ENCODE measurements around the gene SLC34A1. TPM values are rescaled to one million over a fixed set of nuclear protein-coding genes. Genes with fewer than 3 reads are reported as not detected.
A peak's percentile ranks its signal among the peaks of the same experiment; 100 is the strongest.

The SLC34A1 gene
- not detected in 3 replicates for total RNA-seq
- long read RNA-seq = 0 reads

- peaks cover 8% of the 10 kb centered on the region for H3K27me3 Mint-ChIP-seq (ENCODE audit: low read depth)
Measured at GRCh38 chr5:177384134-177384533, at the start of gene SLC34A1. TSS of gene SLC34A1 (plus strand) at chr5:177384434. CDS start at chr5:177385742, 1,308 bp downstream.

GRCh38 chr5:177334781-177335700 lies 49.2 kb upstream of the SLC34A1 start:
- Mint-ChIP-seq H3K27ac (ENCODE audit: unreplicated experiment) (no peak overlapping the region), H3K4me1 (ENCODE audit: low read depth) (no peaks in the 10 kb centered on the region), H3K9me3 (ENCODE audit: low read depth) (no peaks in the 10 kb centered on the region), H3K4me3 (ENCODE audit: unreplicated experiment) (no peak overlapping the region), H3K36me3 (ENCODE audit: low read depth) (peaks cover 33% of the 10 kb centered on the region), H3K27me3 (ENCODE audit: low read depth) (no peaks in the 10 kb centered on the region)
- DNase-seq (ENCODE audit: low spot score) = no peak
- TF ChIP-seq CTCF (IDR thresholded peaks at IDR 0.05) = no peak

More at GRCh38 chr5:177384134-177384533, at the start of gene SLC34A1:
- Mint-ChIP-seq H3K9me3 (ENCODE audit: low read depth) (no peaks in the 10 kb centered on the region), H3K4me1 (ENCODE audit: low read depth) (peaks cover 18% of the 10 kb centered on the region), H3K4me3 (ENCODE audit: unreplicated experiment) (no peak within 1 kb of the TSS), H3K36me3 (ENCODE audit: low read depth) (no peaks in the 10 kb centered on the region), H3K27ac (ENCODE audit: unreplicated experiment) (no peak within 1 kb of the TSS)
- TF ChIP-seq CTCF (IDR thresholded peaks at IDR 0.05) = no peak
- no peak for DNase-seq (ENCODE audit: low spot score)

GRCh38 chr5:177335701-177336065 lies 48.6 kb upstream of the SLC34A1 start:
- no peak overlapping the region for H3K27ac Mint-ChIP-seq (ENCODE audit: unreplicated experiment)
- H3K9me3 Mint-ChIP-seq (ENCODE audit: low read depth) = no peaks in the 10 kb centered on the region
- no peak overlapping the region for H3K4me3 Mint-ChIP-seq (ENCODE audit: unreplicated experiment)
- peaks cover 30% of the 10 kb centered on the region for H3K36me3 Mint-ChIP-seq (ENCODE audit: low read depth)
- H3K4me1 Mint-ChIP-seq (ENCODE audit: low read depth) = no peaks in the 10 kb centered on the region
- no peak for TF ChIP-seq CTCF (IDR thresholded peaks at IDR 0.05)
- DNase-seq (ENCODE audit: low spot score) = no peak
- no peaks in the 10 kb centered on the region for H3K27me3 Mint-ChIP-seq (ENCODE audit: low read depth)

GRCh38 chr5:177336112-177336511 lies 48.1 kb upstream of the SLC34A1 start:
- DNase-seq (ENCODE audit: low spot score) = no peak

More at GRCh38 chr5:177336112-177336511, 48.1 kb upstream of the SLC34A1 start:
- H3K27me3 Mint-ChIP-seq (ENCODE audit: low read depth) = no peaks in the 10 kb centered on the region
- TF ChIP-seq CTCF (IDR thresholded peaks at IDR 0.05) = peak; percentile 55
- no peaks in the 10 kb centered on the region for H3K4me1 Mint-ChIP-seq (ENCODE audit: low read depth)
- H3K36me3 Mint-ChIP-seq (ENCODE audit: low read depth) = peaks cover 29% of the 10 kb centered on the region
- H3K27ac Mint-ChIP-seq (ENCODE audit: unreplicated experiment) = no peak overlapping the region
- no peaks in the 10 kb centered on the region for H3K9me3 Mint-ChIP-seq (ENCODE audit: low read depth)
- H3K4me3 Mint-ChIP-seq (ENCODE audit: unreplicated experiment) = no peak overlapping the region

All from chondrocyte (in vitro differentiated cells).